Measurements from ENCODE around the gene ARHGAP12.

DNA sequence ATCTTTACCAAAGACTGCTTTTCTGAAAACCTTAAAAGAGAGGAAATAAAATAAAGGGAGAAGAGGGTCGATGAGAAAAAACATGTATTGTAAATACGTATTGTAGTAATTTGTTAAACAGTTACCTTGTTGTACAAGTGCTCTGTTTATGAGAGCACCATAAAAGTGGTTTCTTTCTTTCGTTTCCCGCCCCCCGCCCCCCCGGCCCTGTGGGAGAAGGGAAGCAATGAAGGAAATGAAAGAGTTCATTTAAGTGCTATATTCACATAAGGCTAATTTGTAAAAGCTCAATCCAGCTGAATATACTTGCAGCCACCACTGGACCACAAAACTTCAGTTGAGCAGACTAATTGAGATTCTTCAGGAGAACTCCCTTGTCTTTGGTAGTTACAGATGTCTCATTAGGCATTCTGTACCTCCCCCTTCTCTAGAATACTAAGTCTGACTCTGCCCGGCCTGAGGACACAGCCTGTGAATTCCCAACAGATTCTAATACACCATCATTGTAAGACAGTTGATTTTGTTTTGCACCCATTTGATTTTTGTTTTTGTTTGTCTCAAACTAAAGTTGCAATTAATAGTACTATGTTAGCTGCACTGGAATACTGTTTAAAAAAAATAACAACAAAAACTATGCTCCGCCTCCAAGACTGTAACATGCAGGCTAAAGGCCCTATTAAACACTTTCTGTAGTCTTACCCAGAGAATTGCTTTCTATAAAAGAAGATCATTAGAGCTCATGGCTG is 124.9 kb downstream of the ARHGAP12 start:
- TF ChIP-seq, protein P1, sequence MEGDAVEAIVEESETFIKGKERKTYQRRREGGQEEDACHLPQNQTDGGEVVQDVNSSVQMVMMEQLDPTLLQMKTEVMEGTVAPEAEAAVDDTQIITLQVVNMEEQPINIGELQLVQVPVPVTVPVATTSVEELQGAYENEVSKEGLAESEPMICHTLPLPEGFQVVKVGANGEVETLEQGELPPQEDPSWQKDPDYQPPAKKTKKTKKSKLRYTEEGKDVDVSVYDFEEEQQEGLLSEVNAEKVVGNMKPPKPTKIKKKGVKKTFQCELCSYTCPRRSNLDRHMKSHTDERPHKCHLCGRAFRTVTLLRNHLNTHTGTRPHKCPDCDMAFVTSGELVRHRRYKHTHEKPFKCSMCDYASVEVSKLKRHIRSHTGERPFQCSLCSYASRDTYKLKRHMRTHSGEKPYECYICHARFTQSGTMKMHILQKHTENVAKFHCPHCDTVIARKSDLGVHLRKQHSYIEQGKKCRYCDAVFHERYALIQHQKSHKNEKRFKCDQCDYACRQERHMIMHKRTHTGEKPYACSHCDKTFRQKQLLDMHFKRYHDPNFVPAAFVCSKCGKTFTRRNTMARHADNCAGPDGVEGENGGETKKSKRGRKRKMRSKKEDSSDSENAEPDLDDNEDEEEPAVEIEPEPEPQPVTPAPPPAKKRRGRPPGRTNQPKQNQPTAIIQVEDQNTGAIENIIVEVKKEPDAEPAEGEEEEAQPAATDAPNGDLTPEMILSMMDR (IDR thresholded peaks at IDR 0.05; ENCODE audit: insufficient read depth, low read length), result no peak
- TF ChIP-seq GABPA (IDR thresholded peaks at IDR 0.05; ENCODE audit: low read depth) (no peak), POLR2AphosphoS5 (IDR thresholded peaks at IDR 0.05; ENCODE audit: low read depth) (no peak), SPI1 (IDR thresholded peaks at IDR 0.05; ENCODE audit: borderline replicate concordance, low read depth) (no peak)
- TF ChIP-seq, protein P2, sequence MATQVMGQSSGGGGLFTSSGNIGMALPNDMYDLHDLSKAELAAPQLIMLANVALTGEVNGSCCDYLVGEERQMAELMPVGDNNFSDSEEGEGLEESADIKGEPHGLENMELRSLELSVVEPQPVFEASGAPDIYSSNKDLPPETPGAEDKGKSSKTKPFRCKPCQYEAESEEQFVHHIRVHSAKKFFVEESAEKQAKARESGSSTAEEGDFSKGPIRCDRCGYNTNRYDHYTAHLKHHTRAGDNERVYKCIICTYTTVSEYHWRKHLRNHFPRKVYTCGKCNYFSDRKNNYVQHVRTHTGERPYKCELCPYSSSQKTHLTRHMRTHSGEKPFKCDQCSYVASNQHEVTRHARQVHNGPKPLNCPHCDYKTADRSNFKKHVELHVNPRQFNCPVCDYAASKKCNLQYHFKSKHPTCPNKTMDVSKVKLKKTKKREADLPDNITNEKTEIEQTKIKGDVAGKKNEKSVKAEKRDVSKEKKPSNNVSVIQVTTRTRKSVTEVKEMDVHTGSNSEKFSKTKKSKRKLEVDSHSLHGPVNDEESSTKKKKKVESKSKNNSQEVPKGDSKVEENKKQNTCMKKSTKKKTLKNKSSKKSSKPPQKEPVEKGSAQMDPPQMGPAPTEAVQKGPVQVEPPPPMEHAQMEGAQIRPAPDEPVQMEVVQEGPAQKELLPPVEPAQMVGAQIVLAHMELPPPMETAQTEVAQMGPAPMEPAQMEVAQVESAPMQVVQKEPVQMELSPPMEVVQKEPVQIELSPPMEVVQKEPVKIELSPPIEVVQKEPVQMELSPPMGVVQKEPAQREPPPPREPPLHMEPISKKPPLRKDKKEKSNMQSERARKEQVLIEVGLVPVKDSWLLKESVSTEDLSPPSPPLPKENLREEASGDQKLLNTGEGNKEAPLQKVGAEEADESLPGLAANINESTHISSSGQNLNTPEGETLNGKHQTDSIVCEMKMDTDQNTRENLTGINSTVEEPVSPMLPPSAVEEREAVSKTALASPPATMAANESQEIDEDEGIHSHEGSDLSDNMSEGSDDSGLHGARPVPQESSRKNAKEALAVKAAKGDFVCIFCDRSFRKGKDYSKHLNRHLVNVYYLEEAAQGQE (IDR thresholded peaks at IDR 0.05; ENCODE audit: insufficient replicate concordance, low read depth), result no peak
